K562 (cell line): Measurements from ENCODE around the gene IFI30. TPM values are rescaled to one million over a fixed set of nuclear protein-coding genes. Genes with fewer than 3 reads are reported as not detected.
A peak's percentile ranks its signal among the peaks of the same experiment; 100 is the strongest.

Source experiments
- CREB1 ChIP-seq, 2 experiments: sonication (generic) in 1 of 2; formaldehyde crosslinking in 1 of 2; IDR thresholded peaks; 2 replicates each; pipeline versions ENCODE4 v1.6.1 to v1.8.0; 2012 to 2022; ENCODE audit warnings: inconsistent platforms in 1 of 2, mild to moderate bottlenecking in 1 of 2, missing genetic modification reagents in 1 of 2, moderate library complexity in 1 of 2
- E2F6 ChIP-seq, 2 experiments: IDR thresholded peaks; 2 replicates each; pipeline ENCODE4 v1.6.1; 2011; ENCODE audit warnings: borderline replicate concordance in 1 of 2, control low read depth in 1 of 2, low read depth in 1 of 2, low read length in 1 of 2, mild to moderate bottlenecking in 1 of 2, mixed read lengths in 1 of 2, moderate library complexity in 1 of 2; ENCODE audit not compliant: insufficient read depth in 1 of 2, insufficient read length in 1 of 2, poor library complexity in 1 of 2, severe bottlenecking in 1 of 2; ENCODE audit errors: extremely low read depth in 1 of 2
- FOXK2 ChIP-seq, 2 experiments: fragments of 450-650 bp; IDR thresholded peaks in 1 of 2; conservative IDR thresholded peaks in 1 of 2; 2 replicates each; pipeline ENCODE4 v1.6.1; 2016; ENCODE audit warnings: low read depth in 2 of 2, mild to moderate bottlenecking in 1 of 2
- GATAD2B ChIP-seq: fragments of 450-650 bp; IDR thresholded peaks from 2 replicates; pipeline ENCODE4 v1.6.1; 2017; ENCODE audit warnings: mild to moderate bottlenecking, borderline replicate concordance
- HDAC1 ChIP-seq, 2 experiments: fragments of 450-650 bp; IDR thresholded peaks; 2 replicates each; pipeline ENCODE4 v1.6.1; 2016 to 2017; ENCODE audit warnings: inconsistent platforms in 1 of 2, mild to moderate bottlenecking in 1 of 2, moderate library complexity in 1 of 2
- IRF2 ChIP-seq: sonication (generic); formaldehyde crosslinking; IDR thresholded peaks from 2 replicates; pipeline ENCODE4 v1.8.1; 2022; ENCODE audit warnings: mild to moderate bottlenecking, missing genetic modification reagents
- MNT ChIP-seq, 2 experiments: fragments of 450-650 bp; conservative IDR thresholded peaks; 2 replicates each; pipeline ENCODE4 v1.6.1; 2017; ENCODE audit warnings: mild to moderate bottlenecking in 2 of 2, moderate library complexity in 2 of 2
- MTF1 ChIP-seq: fragments of 250-450 bp; sonication (Bioruptor Pico); IDR thresholded peaks from 2 replicates; pipeline ENCODE4 v1.9.0; 2021; ENCODE audit warnings: moderate library complexity, mild to moderate bottlenecking, inconsistent platforms, borderline replicate concordance
- NFIX ChIP-seq: fragments of 250-450 bp; sonication (Bioruptor Pico); IDR thresholded peaks from 2 replicates; pipeline ENCODE4 v1.4.0; 2020; ENCODE audit warnings: low read depth, mild to moderate bottlenecking, moderate library complexity
- PCBP1 ChIP-seq: fragments of 200-400 bp; formaldehyde crosslinking; IDR thresholded peaks from 2 replicates; pipeline ENCODE4 v1.6.1; 2018; ENCODE audit warnings: mild to moderate bottlenecking, low read depth, low read length; ENCODE audit not compliant: poor library complexity, severe bottlenecking
- PHF8 ChIP-seq: fragments of 200-600 bp; sonication (generic); IDR thresholded peaks from 2 replicates; pipeline ENCODE4 v1.6.1; 2012; ENCODE audit warnings: mixed run types, mild to moderate bottlenecking, inconsistent platforms, low read length, moderate library complexity, borderline replicate concordance
- PPARD ChIP-seq: fragments of 250-450 bp; sonication (Bioruptor Pico); IDR thresholded peaks from 2 replicates; pipeline ENCODE4 v1.8.0; 2022; ENCODE audit warnings: inconsistent platforms, mild to moderate bottlenecking, moderate library complexity
- THRAP3 ChIP-seq: fragments of 450-650 bp; IDR thresholded peaks from 2 replicates; pipeline ENCODE4 v1.6.1; 2016; ENCODE audit warnings: mild to moderate bottlenecking, inconsistent platforms, borderline replicate concordance
- ZNF184 ChIP-seq: sonication (generic); formaldehyde crosslinking; IDR thresholded peaks from 2 replicates; pipeline ENCODE4 v1.5.0; 2020; ENCODE audit warnings: missing genetic modification reagents
- ZNF764 ChIP-seq: fragments of 250-450 bp; sonication (Bioruptor Pico); IDR thresholded peaks from 2 replicates; pipeline ENCODE4 v1.4.0; 2020; ENCODE audit warnings: low read depth, mild to moderate bottlenecking, moderate library complexity
- polyA plus RNA-seq, 8 experiments: library from polyadenylated mRNA; depleted of rRNA in 4 of 8; stranded (reverse) in 5 of 8; unstranded in 3 of 8; fragments of >200 nt; fragmentation: Nextera tagmentation in 2 of 8; fragmentation: Illumina TruSeq in 1 of 8; extraction: Ambion mirVana in 2 of 8; extraction: Trizol in 1 of 8; gene quantifications; 2 replicates each; pipeline versions ENCODE4 v1.2.1 to v1.2.3, GENCODE V29; 2011 to 2014; ENCODE audit warnings: inconsistent platforms in 1 of 8, missing spikeins in 1 of 8
- total RNA-seq, 7 experiments: library from RNA; depleted of rRNA in 6 of 7; stranded (reverse); fragments of >200 nt in 6 of 7; fragmentation: Illumina TruSeq in 2 of 7; extraction: Trizol in 2 of 7; gene quantifications; 2 replicates each; pipeline versions ENCODE4 v1.2.1 to v1.2.3, GENCODE V29; 2011 to 2021; ENCODE audit warnings: low replicate concordance in 1 of 7
- TF ChIP-seq, protein P1 (sequence below): fragments of 450-650 bp; formaldehyde crosslinking; IDR thresholded peaks from 2 replicates; pipeline ENCODE4 v1.4.0; 2020; ENCODE audit warnings: mild to moderate bottlenecking, moderate library complexity
- TF ChIP-seq, protein P2 (sequence below): sonication (generic); formaldehyde crosslinking; IDR thresholded peaks from 2 replicates; pipeline ENCODE4 v1.8.0; 2022; ENCODE audit warnings: mild to moderate bottlenecking, missing genetic modification reagents

The IFI30 gene
- total and polyA plus RNA-seq, 9 of the 15 experiments (the other 6 are each of a cell fraction or from before 2014, with no cell fraction given) = 63.7 to 430 (median 109) TPM

- peak in 1 of 2 experiments; percentile 57 for TF ChIP-seq E2F6 (IDR thresholded peaks at IDR 0.05; ENCODE audit: borderline replicate concordance in 1 of 2, extremely low read depth in 1 of 2, insufficient read depth in 1 of 2, insufficient read length in 1 of 2, low read depth in 1 of 2, low read length in 1 of 2, poor library complexity in 1 of 2, severe bottlenecking in 1 of 2)
- TF ChIP-seq CREB1 (IDR thresholded peaks at IDR 0.05) = peak; percentile 24; the same call in 1 of the 2 replicates
- TF ChIP-seq CREB1 (CRISPR knock-in tag; IDR thresholded peaks at IDR 0.05) = no peak
- 0 out of 2 replicates have a peak, but pooled peaks have one; percentile 20 for TF ChIP-seq THRAP3
- TF ChIP-seq ZNF764 = no peak
- TF ChIP-seq ZNF184 (CRISPR knock-in tag) = no peak
- no peak for TF ChIP-seq MTF1 (CRISPR knock-in tag)
- no peak for TF ChIP-seq PPARD (CRISPR knock-in tag)
- no peak for TF ChIP-seq HDAC1 (IDR thresholded peaks at IDR 0.05)
- 0 out of 2 replicates have a peak, but pooled peaks have one; percentile 7 for TF ChIP-seq GATAD2B
- no peak for TF ChIP-seq IRF2 (CRISPR knock-in tag)
- TF ChIP-seq, protein P1, sequence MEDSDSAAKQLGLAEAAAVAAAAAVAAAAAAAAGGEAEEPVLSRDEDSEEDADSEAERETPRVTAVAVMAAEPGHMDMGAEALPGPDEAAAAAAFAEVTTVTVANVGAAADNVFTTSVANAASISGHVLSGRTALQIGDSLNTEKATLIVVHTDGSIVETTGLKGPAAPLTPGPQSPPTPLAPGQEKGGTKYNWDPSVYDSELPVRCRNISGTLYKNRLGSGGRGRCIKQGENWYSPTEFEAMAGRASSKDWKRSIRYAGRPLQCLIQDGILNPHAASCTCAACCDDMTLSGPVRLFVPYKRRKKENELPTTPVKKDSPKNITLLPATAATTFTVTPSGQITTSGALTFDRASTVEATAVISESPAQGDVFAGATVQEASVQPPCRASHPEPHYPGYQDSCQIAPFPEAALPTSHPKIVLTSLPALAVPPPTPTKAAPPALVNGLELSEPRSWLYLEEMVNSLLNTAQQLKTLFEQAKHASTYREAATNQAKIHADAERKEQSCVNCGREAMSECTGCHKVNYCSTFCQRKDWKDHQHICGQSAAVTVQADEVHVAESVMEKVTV (CRISPR knock-in tag) = no peak
- TF ChIP-seq PCBP1 = no peak
- peak in 1 of 2 experiments; percentile 76; a peak in 2 of 4 replicates for TF ChIP-seq FOXK2 (conservative IDR thresholded peaks at IDR 0.05 in 1 of 2, IDR thresholded peaks at IDR 0.05 in 1 of 2; ENCODE audit: low read depth in 2 of 2)
- peak; percentile 55 to 74; a peak in 3 of 4 replicates for TF ChIP-seq MNT (conservative IDR thresholded peaks at IDR 0.05)
- peak; percentile 28; the same call in 1 of the 2 replicates for TF ChIP-seq PHF8
- TF ChIP-seq NFIX (CRISPR knock-in tag) = no peak
- TF ChIP-seq, protein P2, sequence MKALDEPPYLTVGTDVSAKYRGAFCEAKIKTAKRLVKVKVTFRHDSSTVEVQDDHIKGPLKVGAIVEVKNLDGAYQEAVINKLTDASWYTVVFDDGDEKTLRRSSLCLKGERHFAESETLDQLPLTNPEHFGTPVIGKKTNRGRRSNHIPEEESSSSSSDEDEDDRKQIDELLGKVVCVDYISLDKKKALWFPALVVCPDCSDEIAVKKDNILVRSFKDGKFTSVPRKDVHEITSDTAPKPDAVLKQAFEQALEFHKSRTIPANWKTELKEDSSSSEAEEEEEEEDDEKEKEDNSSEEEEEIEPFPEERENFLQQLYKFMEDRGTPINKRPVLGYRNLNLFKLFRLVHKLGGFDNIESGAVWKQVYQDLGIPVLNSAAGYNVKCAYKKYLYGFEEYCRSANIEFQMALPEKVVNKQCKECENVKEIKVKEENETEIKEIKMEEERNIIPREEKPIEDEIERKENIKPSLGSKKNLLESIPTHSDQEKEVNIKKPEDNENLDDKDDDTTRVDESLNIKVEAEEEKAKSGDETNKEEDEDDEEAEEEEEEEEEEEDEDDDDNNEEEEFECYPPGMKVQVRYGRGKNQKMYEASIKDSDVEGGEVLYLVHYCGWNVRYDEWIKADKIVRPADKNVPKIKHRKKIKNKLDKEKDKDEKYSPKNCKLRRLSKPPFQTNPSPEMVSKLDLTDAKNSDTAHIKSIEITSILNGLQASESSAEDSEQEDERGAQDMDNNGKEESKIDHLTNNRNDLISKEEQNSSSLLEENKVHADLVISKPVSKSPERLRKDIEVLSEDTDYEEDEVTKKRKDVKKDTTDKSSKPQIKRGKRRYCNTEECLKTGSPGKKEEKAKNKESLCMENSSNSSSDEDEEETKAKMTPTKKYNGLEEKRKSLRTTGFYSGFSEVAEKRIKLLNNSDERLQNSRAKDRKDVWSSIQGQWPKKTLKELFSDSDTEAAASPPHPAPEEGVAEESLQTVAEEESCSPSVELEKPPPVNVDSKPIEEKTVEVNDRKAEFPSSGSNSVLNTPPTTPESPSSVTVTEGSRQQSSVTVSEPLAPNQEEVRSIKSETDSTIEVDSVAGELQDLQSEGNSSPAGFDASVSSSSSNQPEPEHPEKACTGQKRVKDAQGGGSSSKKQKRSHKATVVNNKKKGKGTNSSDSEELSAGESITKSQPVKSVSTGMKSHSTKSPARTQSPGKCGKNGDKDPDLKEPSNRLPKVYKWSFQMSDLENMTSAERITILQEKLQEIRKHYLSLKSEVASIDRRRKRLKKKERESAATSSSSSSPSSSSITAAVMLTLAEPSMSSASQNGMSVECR (CRISPR knock-in tag) = 0 out of 2 replicates have a peak, but pooled peaks have one; percentile 47
Measured at GRCh38 chr19:18205200-18205892, 31.7 kb downstream of the IFI30 start (continued).
